ENCODE results near the gene NFATC2IP.

Gene NFATC2IP

GRCh38 chr16:28950648-28951409 is at the start of gene NFATC2IP:
Gene NFATC2IP (plus strand): TSS chr16:28950937. CDS start chr16:28951012, 75 bp downstream.
- intact Hi-C loops (cut with DNase I), result loop anchor here (2.0 to 5.0 kb wide), 2 partner anchors 26 to 89 kb away; partner anchors contain the start of genes RABEP2 and SH2B1
- DNase-seq, result peak; percentile 99 to 100 (median 100)

GRCh38 chr16:28901862-28902261 is 48.9 kb upstream of the NFATC2IP start:
- intact Hi-C loops (cut with DNase I), result no loop called here
- DNase-seq, result no peak

GRCh38 chr16:28902909-28903308 is 47.8 kb upstream of the NFATC2IP start:
- no peak for DNase-seq
- intact Hi-C loops (cut with DNase I), result no loop called here

- intact Hi-C loops (cut with DNase I), result no loop called here
- DNase-seq, result no peak
Measured at GRCh38 chr16:28903344-28904042, 47.2 kb upstream of the NFATC2IP start.

- DNase-seq, result no peak
- intact Hi-C loops (cut with DNase I), result no loop called here
Measured at GRCh38 chr16:28904363-28904762, 46.4 kb upstream of the NFATC2IP start.

GRCh38 chr16:28904828-28905227 is 45.9 kb upstream of the NFATC2IP start:
- DNase-seq, result no peak
- intact Hi-C loops (cut with DNase I), result no loop called here

- DNase-seq, result no peak
- intact Hi-C loops (cut with DNase I), result no loop called here
Measured at GRCh38 chr16:28905229-28905754, 45.4 kb upstream of the NFATC2IP start.

- DNase-seq, result no peak
- intact Hi-C loops (cut with DNase I), result no loop called here
Measured at GRCh38 chr16:28905800-28906372, 44.9 kb upstream of the NFATC2IP start.

- intact Hi-C loops (cut with DNase I), result no loop called here
- DNase-seq, result no peak
Measured at GRCh38 chr16:28910086-28911031, 40.4 kb upstream of the NFATC2IP start.

- intact Hi-C loops (cut with DNase I), result no loop called here
Measured at GRCh38 chr16:28912558-28912957, 38.2 kb upstream of the NFATC2IP start.

GRCh38 chr16:28913946-28914724 is 36.6 kb upstream of the NFATC2IP start:
- no peak for DNase-seq
- intact Hi-C loops (cut with DNase I), result no loop called here

More at GRCh38 chr16:28912558-28912957, 38.2 kb upstream of the NFATC2IP start:
- no peak for DNase-seq

- DNase-seq, result no peak
- intact Hi-C loops (cut with DNase I), result no loop called here
Measured at GRCh38 chr16:28915181-28915580, 35.6 kb upstream of the NFATC2IP start.

GRCh38 chr16:28917095-28917494 is 33.6 kb upstream of the NFATC2IP start:
- intact Hi-C loops (cut with DNase I), result no loop called here
- DNase-seq, result no peak

- intact Hi-C loops (cut with DNase I), result no loop called here
Measured at GRCh38 chr16:28918698-28919097, 32.0 kb upstream of the NFATC2IP start.

GRCh38 chr16:28923231-28923587 is 27.5 kb upstream of the NFATC2IP start:
- intact Hi-C loops (cut with DNase I), result no loop called here
- DNase-seq, result no peak

More at GRCh38 chr16:28918698-28919097, 32.0 kb upstream of the NFATC2IP start:
- no peak for DNase-seq

GRCh38 chr16:28923652-28924398 is 26.9 kb upstream of the NFATC2IP start:
- DNase-seq, result peak in 10 of 42 donors; percentile 2 to 45 (median 18)
- intact Hi-C loops (cut with DNase I), result loop anchor here (2.0 kb wide), 1 partner anchor 27 kb away; the partner anchor contains the start of gene NFATC2IP

GRCh38 chr16:28924399-28924761 is 26.4 kb upstream of the NFATC2IP start:
- DNase-seq, result peak in 2 of 42 donors; percentile 1 to 14
- intact Hi-C loops (cut with DNase I), result loop anchor here (2.0 kb wide), 1 partner anchor 26 kb away; the partner anchor contains the start of gene NFATC2IP

All from head of caudate nucleus (tissue), 42 donors.